ENCODE results near the gene TCAP. TPM values are rescaled to one million over a fixed set of nuclear protein-coding genes. Genes with fewer than 3 reads are reported as not detected.
A peak's percentile ranks its signal among the peaks of the same experiment; 100 is the strongest.

Gene TCAP
- total RNA-seq, 1 donor from 2014 or later: 0.19 TPM

DNA sequence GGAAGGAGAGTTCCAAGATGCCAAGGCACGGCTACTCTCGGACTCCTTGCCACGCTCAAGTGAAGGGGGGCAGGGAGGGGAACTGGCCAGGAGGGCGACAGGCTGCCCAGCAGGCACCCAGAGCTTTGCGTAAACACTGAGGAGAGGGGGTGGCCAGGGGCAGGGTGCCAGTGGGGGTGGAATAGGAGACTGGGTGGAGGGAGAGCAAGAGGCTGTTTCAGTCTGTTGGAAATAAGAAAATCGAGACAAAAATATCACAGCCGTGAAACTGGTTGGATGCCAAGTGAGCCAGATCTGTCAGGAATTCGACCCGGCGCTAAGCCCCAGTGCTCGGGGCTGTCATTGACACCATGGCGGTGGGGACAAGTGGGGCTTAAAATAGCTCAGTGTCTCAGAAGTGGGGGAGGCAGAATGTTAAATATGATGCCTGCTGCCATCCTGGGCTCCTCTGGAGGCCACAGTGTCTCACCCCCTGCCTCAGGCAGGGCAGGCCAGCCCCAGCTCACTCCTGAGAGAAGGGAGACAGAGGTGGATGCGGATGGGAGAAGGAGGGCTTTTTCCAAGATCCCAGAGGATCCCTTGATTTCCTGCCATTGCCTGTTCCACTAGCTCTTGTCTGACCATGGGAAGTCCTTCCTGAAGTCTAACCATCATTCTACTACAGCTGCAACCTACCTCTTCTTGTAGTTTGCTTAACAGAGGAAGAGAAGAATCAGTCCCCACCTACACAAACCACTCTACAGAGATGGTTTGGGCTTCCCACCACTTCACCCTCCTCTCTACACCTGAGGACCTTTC lies 12.6 kb downstream of the TCAP start:
- Histone ChIP-seq H3K4me3 (no peak overlapping the region), H2AFZ (replicated peaks) (no peak overlapping the region), H3K4me2 (no peak overlapping the region), H3F3A (ENCODE audit: low read depth) (no peaks in the 10 kb centered on the region), H4K20me1 (ENCODE audit: low read depth) (no peaks in the 10 kb centered on the region), H3K9ac (no peak overlapping the region), H3K4me1 (no peaks in the 10 kb centered on the region), H3K36me3 (no peaks in the 10 kb centered on the region), H3K27me3 (no peaks in the 10 kb centered on the region), H3K9me3 (ENCODE audit: low read depth) (no peaks in the 10 kb centered on the region), H3K79me2 (ENCODE audit: low read depth) (no peaks in the 10 kb centered on the region), H3K27ac (no peak overlapping the region)
- TF ChIP-seq EZH2 (IDR thresholded peaks at IDR 0.05) (no peak), EZH2phosphoT487 (IDR thresholded peaks at IDR 0.05) (no peak)
- TF ChIP-seq, protein P1, sequence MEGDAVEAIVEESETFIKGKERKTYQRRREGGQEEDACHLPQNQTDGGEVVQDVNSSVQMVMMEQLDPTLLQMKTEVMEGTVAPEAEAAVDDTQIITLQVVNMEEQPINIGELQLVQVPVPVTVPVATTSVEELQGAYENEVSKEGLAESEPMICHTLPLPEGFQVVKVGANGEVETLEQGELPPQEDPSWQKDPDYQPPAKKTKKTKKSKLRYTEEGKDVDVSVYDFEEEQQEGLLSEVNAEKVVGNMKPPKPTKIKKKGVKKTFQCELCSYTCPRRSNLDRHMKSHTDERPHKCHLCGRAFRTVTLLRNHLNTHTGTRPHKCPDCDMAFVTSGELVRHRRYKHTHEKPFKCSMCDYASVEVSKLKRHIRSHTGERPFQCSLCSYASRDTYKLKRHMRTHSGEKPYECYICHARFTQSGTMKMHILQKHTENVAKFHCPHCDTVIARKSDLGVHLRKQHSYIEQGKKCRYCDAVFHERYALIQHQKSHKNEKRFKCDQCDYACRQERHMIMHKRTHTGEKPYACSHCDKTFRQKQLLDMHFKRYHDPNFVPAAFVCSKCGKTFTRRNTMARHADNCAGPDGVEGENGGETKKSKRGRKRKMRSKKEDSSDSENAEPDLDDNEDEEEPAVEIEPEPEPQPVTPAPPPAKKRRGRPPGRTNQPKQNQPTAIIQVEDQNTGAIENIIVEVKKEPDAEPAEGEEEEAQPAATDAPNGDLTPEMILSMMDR (IDR thresholded peaks at IDR 0.05): no peak
- no peak overlapping the region for H3K27ac Mint-ChIP-seq
- H3K4me3 Mint-ChIP-seq: no peak overlapping the region
- peaks cover 2% of the 10 kb centered on the region for H3K4me1 Mint-ChIP-seq
- peaks cover 4% of the 10 kb centered on the region for H3K27me3 Mint-ChIP-seq (ENCODE audit: insufficient read depth, low read depth)
- DNase-seq (ENCODE audit: low spot score): no peak
- H3K36me3 Mint-ChIP-seq: no peaks in the 10 kb centered on the region
- H3K9me3 Mint-ChIP-seq: no peaks in the 10 kb centered on the region

DNA sequence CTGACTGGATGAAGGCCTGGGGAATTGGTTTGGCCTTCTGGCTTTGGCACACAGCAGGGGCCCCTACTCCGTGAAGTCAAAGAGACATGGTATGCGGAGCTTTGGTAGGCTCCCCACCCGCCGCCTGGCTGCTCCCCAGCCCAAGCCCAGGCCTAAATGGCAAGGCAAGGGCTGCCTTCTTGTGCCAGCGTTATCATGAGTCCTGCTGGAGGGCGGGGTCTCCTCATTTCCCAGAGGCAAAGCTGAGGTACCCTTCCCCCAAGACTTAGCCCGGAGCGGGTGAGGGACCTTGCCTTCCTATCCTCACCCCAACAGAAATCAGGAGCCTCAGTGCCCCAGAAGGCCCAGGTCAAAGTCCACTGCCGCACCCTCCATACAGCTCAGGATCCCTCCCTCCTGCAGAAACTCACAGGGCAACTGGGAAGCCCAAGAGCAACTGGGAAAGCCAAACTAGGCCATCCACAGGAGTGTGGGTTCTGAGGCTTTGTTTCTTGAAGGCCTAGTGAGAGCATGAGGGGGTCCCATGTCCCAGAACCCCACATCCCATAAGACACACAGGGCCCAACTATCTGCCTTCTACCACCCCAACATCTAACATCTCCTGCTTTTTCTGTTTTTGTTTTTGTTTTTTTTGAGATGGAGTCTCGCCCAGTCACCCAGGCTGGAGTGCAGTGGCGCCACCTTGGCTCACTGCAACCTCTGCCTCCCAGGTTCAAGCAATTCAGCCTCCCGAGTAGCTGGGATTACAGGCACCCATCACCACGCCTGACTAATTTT lies 13.4 kb downstream of the TCAP start:
- Mint-ChIP-seq H3K4me3 (no peak overlapping the region), H3K27me3 (ENCODE audit: insufficient read depth, low read depth) (peaks cover 2% of the 10 kb centered on the region), H3K4me1 (peaks cover 2% of the 10 kb centered on the region), H3K27ac (no peak overlapping the region), H3K36me3 (no peaks in the 10 kb centered on the region), H3K9me3 (no peaks in the 10 kb centered on the region)
- Histone ChIP-seq H3K4me3 (no peak overlapping the region), H3F3A (ENCODE audit: low read depth) (no peaks in the 10 kb centered on the region), H3K4me2 (no peak overlapping the region), H3K9ac (no peak overlapping the region), H3K79me2 (ENCODE audit: low read depth) (no peaks in the 10 kb centered on the region), H3K27ac (no peak overlapping the region), H2AFZ (replicated peaks) (no peak overlapping the region), H3K9me3 (ENCODE audit: low read depth) (no peaks in the 10 kb centered on the region), H3K27me3 (no peaks in the 10 kb centered on the region), H3K4me1 (no peaks in the 10 kb centered on the region), H4K20me1 (ENCODE audit: low read depth) (no peaks in the 10 kb centered on the region), H3K36me3 (no peaks in the 10 kb centered on the region)
- DNase-seq (ENCODE audit: low spot score): no peak
- TF ChIP-seq EZH2phosphoT487 (IDR thresholded peaks at IDR 0.05): no peak
- TF ChIP-seq, protein P1 (IDR thresholded peaks at IDR 0.05): peak; percentile 5

DNA sequence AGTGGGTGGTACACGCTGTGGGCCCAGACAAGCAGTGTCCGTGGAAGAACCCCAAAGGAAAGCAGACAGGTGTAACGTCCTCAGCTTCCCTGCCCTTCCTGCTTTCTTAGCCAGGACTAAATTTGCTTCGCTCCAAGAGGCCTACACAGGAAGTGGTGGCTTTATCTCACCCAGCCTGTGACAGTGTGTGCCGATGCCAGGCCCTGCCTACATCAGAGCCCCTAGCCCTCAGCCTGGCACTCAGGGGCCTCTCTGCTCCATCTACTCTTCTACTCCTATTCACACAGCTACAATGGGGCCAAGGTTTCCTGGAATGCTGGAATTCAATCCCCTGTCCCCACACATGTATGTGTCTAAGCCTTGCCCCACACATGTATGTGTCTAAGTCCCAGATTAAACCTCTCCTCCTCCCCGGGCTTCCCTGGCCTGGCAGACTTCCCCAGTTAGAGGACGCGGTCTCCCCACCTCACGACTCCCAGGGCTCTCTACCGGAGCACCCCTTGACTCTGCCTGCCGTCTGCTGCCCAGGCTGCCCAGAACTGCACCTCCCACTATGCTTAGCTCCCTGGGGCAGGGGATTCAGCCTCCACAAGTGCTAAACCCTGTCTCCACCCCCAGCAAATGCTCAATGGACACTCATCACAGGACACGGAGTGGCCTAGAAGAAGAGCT lies 14.5 kb downstream of the TCAP start:
- Mint-ChIP-seq H3K36me3 (no peaks in the 10 kb centered on the region), H3K27me3 (ENCODE audit: insufficient read depth, low read depth) (peaks cover 2% of the 10 kb centered on the region), H3K9me3 (no peaks in the 10 kb centered on the region), H3K27ac (peak overlapping the region; percentile 69), H3K4me1 (peaks cover 2% of the 10 kb centered on the region), H3K4me3 (no peak overlapping the region)
- no peaks in the 10 kb centered on the region for H3K27me3 ChIP-seq
- H3K4me1 ChIP-seq: no peaks in the 10 kb centered on the region
- no peak overlapping the region for H3K4me3 ChIP-seq
- no peak for DNase-seq (ENCODE audit: low spot score)
- no peaks in the 10 kb centered on the region for H3F3A ChIP-seq (ENCODE audit: low read depth)
- H3K4me2 ChIP-seq: no peak overlapping the region
- H3K36me3 ChIP-seq: no peaks in the 10 kb centered on the region
- H2AFZ ChIP-seq (replicated peaks): no peak overlapping the region
- H3K79me2 ChIP-seq (ENCODE audit: low read depth): no peaks in the 10 kb centered on the region
- no peak overlapping the region for H3K9ac ChIP-seq
- no peaks in the 10 kb centered on the region for H4K20me1 ChIP-seq (ENCODE audit: low read depth)
- no peak overlapping the region for H3K27ac ChIP-seq
- no peaks in the 10 kb centered on the region for H3K9me3 ChIP-seq (ENCODE audit: low read depth)
- TF ChIP-seq EZH2 (IDR thresholded peaks at IDR 0.05) (no peak), EZH2phosphoT487 (IDR thresholded peaks at IDR 0.05) (no peak)

All from neural progenitor cell (in vitro differentiated cells).